Endothelial cell of umbilical vein (primary cell): ENCODE results near the gene CPA3. TPM values are rescaled to one million over a fixed set of nuclear protein-coding genes. Genes with fewer than 3 reads are reported as not detected.

Experiments
- BruUV-seq: library from RNA; stranded (reverse); fragments of 400-500 nt; replicated peaks from 2 replicates; lab custom pipeline; 2021; lab: Mats Ljungman, UMichigan
- CTCF ChIA-PET: fragments of 300-600, 350-600 bp; sonication (Branson Sonifier 250); formaldehyde crosslinking; loops from one replicate; lab custom pipeline; 2021; ENCODE audit warnings: antibody characterized with exemption, inconsistent platforms; lab: Charles Lee
- POLR2A ChIA-PET: fragments of 300-600, 350-600 bp; sonication (Branson Sonifier 250); formaldehyde crosslinking; loops from one replicate; lab custom pipeline; 2021; ENCODE audit warnings: antibody characterized with exemption, inconsistent platforms; lab: Charles Lee
- DNase-seq: peaks from one replicate; pipeline ENCODE4 v3.0.0-alpha.2; 2011; ENCODE audit warnings: low read depth, low spot score
- FAIRE-seq: peaks from 2 replicates; lab custom pipeline; 2011; peaks lifted over from hg19 to GRCh38; lab: Jason Lieb, UNC
- H2AFZ ChIP-seq: 2 replicates; pipeline ENCODE4 v1.6.0; 2012; ENCODE audit warnings: low read depth, low read length, control low read depth, inconsistent platforms
- H3K27ac ChIP-seq: 2 replicates; pipeline ENCODE4 v1.5.1; 2011; ENCODE audit warnings: low read depth, mild to moderate bottlenecking, control low read depth, low read length, moderate library complexity; ENCODE audit not compliant: insufficient read depth
- H3K27me3 ChIP-seq, 2 experiments: 2 replicates each; pipeline versions ENCODE4 v1.6.0 to v1.6.1; 2011; ENCODE audit warnings: low read length in 2 of 2, mixed read lengths in 1 of 2; ENCODE audit not compliant: control insufficient read depth in 2 of 2, insufficient read depth in 2 of 2
- H3K36me3 ChIP-seq, 2 experiments: 2 replicates in 1 of 2; 3 replicates in 1 of 2; pipeline ENCODE4 v1.5.1; 2011; ENCODE audit warnings: low read length in 2 of 2, mild to moderate bottlenecking in 1 of 2, moderate library complexity in 1 of 2; ENCODE audit not compliant: control insufficient read depth in 2 of 2, insufficient read depth in 2 of 2; ENCODE audit errors: extremely low read depth in 1 of 2
- H3K4me1 ChIP-seq: 3 replicates; pipeline ENCODE4 v1.5.1; 2011; ENCODE audit warnings: mild to moderate bottlenecking, low read length; ENCODE audit not compliant: control insufficient read depth, insufficient read depth; ENCODE audit errors: extremely low read depth
- H3K4me2 ChIP-seq: 2 replicates; pipeline ENCODE4 v1.6.1; 2011; ENCODE audit warnings: low read length, control low read depth, mixed read lengths; ENCODE audit not compliant: insufficient read depth
- H3K4me3 ChIP-seq, 3 experiments: fragments of 200-600 bp in 1 of 3; sonication (generic), shearing (Covaris generic) in 1 of 3; replicated peaks in 1 of 3; 2 replicates each; pipeline ENCODE4 v1.5.1; 2011 to 2016; ENCODE audit warnings: control low read depth in 3 of 3, low read length in 3 of 3, mild to moderate bottlenecking in 2 of 3, inconsistent platforms in 1 of 3, low read depth in 1 of 3, moderate library complexity in 1 of 3; ENCODE audit not compliant: insufficient read depth in 1 of 3
- H3K79me2 ChIP-seq: 2 replicates; pipeline ENCODE4 v1.6.0; 2012; ENCODE audit warnings: low read length, inconsistent platforms; ENCODE audit not compliant: control insufficient read depth, insufficient read depth
- H3K9ac ChIP-seq: replicated peaks from 2 replicates; pipeline ENCODE3; 2011; ENCODE audit warnings: low read length, control low read depth; ENCODE audit not compliant: insufficient read depth; ENCODE audit errors: extremely low read depth
- H3K9me1 ChIP-seq: replicated peaks from 3 replicates; pipeline ENCODE4 v1.6.0; 2011; ENCODE audit warnings: mild to moderate bottlenecking, low read length; ENCODE audit not compliant: control insufficient read depth, insufficient read depth; ENCODE audit errors: extremely low read depth
- H3K9me3 ChIP-seq: replicated peaks from 2 replicates; pipeline ENCODE4 v1.5.1; 2012; ENCODE audit warnings: low read length, inconsistent platforms; ENCODE audit not compliant: control insufficient read depth, insufficient read depth
- H4K20me1 ChIP-seq: replicated peaks from 2 replicates; pipeline ENCODE3; 2011; ENCODE audit warnings: mild to moderate bottlenecking, low read length; ENCODE audit not compliant: control insufficient read depth, insufficient read depth; ENCODE audit errors: extremely low read depth
- CTCF ChIP-seq, 2 donors: IDR thresholded peaks; 1 replicate in 1 of 2; 2 replicates in 1 of 2; pipeline ENCODE4 v1.5.1; 2011; ENCODE audit warnings: low read length in 2 of 2, mild to moderate bottlenecking in 2 of 2, moderate library complexity in 2 of 2, control low read depth in 1 of 2, inconsistent platforms in 1 of 2, low read depth in 1 of 2; ENCODE audit not compliant: insufficient read depth in 1 of 2; ENCODE audit errors: extremely low read depth in 1 of 2
- EZH2 ChIP-seq: IDR thresholded peaks from 2 replicates; pipeline ENCODE4 v1.6.1; 2012; ENCODE audit warnings: borderline replicate concordance, low read depth, mild to moderate bottlenecking, moderate library complexity, low read length, inconsistent platforms; ENCODE audit not compliant: severe bottlenecking
- FOS ChIP-seq: IDR thresholded peaks from 2 replicates; pipeline ENCODE4 v1.6.1; 2011; ENCODE audit warnings: mild to moderate bottlenecking, low read length, moderate library complexity, borderline replicate concordance; ENCODE audit not compliant: insufficient read depth
- GATA2 ChIP-seq: IDR thresholded peaks from 2 replicates; pipeline ENCODE4 v1.7.0; 2011; ENCODE audit warnings: low read depth, mild to moderate bottlenecking, moderate library complexity, mixed read lengths, low read length; ENCODE audit not compliant: insufficient read length, insufficient read depth
- JUN ChIP-seq: IDR thresholded peaks from 2 replicates; pipeline ENCODE4 v1.6.1; 2011; ENCODE audit warnings: borderline replicate concordance, low read depth; ENCODE audit not compliant: insufficient read length, insufficient read depth
- MYC ChIP-seq: IDR thresholded peaks from one replicate; pipeline ENCODE4 v1.6.1; 2011; ENCODE audit warnings: mild to moderate bottlenecking, low read depth, low read length
- POLR2A ChIP-seq: IDR thresholded peaks from 2 replicates; pipeline ENCODE4 v1.6.1; 2012; ENCODE audit warnings: low read depth, mild to moderate bottlenecking, control low read depth, low read length
- POLR2AphosphoS5 ChIP-seq: IDR thresholded peaks from 2 replicates; pipeline ENCODE4 v1.6.1; 2012; ENCODE audit warnings: low read depth, mild to moderate bottlenecking, control low read depth, low read length, moderate library complexity; ENCODE audit not compliant: insufficient read depth
- dilution Hi-C: fragments of 300-500 bp; cut with MboI; formaldehyde crosslinking; loops from one replicate; pipeline ENCODE4 v1.15.0; 2019; ENCODE audit warnings: low sequenced_read_pairs; ENCODE audit not compliant: extremely low pct_ligation_motif_present
- intact Hi-C: fragments of 100-400 bp; cut with micrococcal nuclease; formaldehyde crosslinking; loops from one replicate; pipeline ENCODE4 v1.10.0; 2022
- polyA plus RNA-seq, 4 experiments: library from polyadenylated mRNA; depleted of rRNA in 3 of 4; stranded (reverse) in 3 of 4; unstranded in 1 of 4; fragments of >200 nt; gene quantifications; 2 replicates each; pipeline versions ENCODE4 v1.2.1 to v1.2.3, GENCODE V29; 2011 to 2012; ENCODE audit warnings: missing spikeins in 1 of 4
- total RNA-seq: library from RNA; stranded (reverse); gene quantifications from 2 replicates; pipeline ENCODE4 v1.2.3, GENCODE V29; 2021
- TF ChIP-seq, protein P1 (sequence below): IDR thresholded peaks from 2 replicates; pipeline ENCODE4 v1.6.1; 2011; ENCODE audit not compliant: insufficient read depth, insufficient read length

CPA3 gene
- total and polyA plus RNA-seq, 2 donors (not counting 3 experiments of a cell fraction or from before 2014, with no cell fraction given), result 1.7 to 6.4 TPM

- dilution Hi-C loops, result no loop called here
- Histone ChIP-seq H3K9me1 (peaks cover 2% of the 10 kb centered on the region), H4K20me1 (no peaks in the 10 kb centered on the region), H3K4me1 (peaks cover 47% of the 10 kb centered on the region), H2AFZ (peak overlapping the region; percentile 79), H3K9me3 (no peaks in the 10 kb centered on the region), H3K27me3 (no peaks in the 10 kb centered on the region), H3K79me2 (no peaks in the 10 kb centered on the region), H3K36me3 (no peaks in the 10 kb centered on the region), H3K9ac (no peak overlapping the region), H3K4me2 (peak overlapping the region; percentile 55), H3K4me3 (no peak overlapping the region), H3K27ac (peak overlapping the region; percentile 55)
- ChIA-PET CTCF (interaction anchor here (1.3 kb wide), 2 partner anchors 10 to 17 kb away, joined by 3 read pairs; no protein-coding TSS in a partner anchor), POLR2A (no interaction called here)
- TF ChIP-seq JUN (no peak), FOS (no peak), POLR2AphosphoS5 (no peak), CTCF (IDR thresholded peaks at IDR 0.05; ENCODE audit: extremely low read depth in 1 of 2, insufficient read depth in 1 of 2, low read depth in 1 of 2, low read length in 2 of 2) (no peak), EZH2 (no peak), MYC (no peak), GATA2 (no peak), POLR2A (no peak)
- TF ChIP-seq, protein P1, sequence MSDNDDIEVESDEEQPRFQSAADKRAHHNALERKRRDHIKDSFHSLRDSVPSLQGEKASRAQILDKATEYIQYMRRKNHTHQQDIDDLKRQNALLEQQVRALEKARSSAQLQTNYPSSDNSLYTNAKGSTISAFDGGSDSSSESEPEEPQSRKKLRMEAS, result no peak
- BruUV-seq, result no TSS peak
- FAIRE-seq (no peak), DNase-seq (peak; percentile 64)
- intact Hi-C loops, result loop anchor here (1.0 to 10.0 kb wide), 3 partner anchors 18 to 1544 kb away; no protein-coding TSS in a partner anchor
Measured at GRCh38 chr3:148879256-148879655, 14.2 kb downstream of the CPA3 start.
